ENCODE data around the gene NAV2. TPM values are rescaled to one million over a fixed set of nuclear protein-coding genes. Genes with fewer than 3 reads are reported as not detected.

Gene NAV2
- total and polyA plus RNA-seq, 2 donors (not counting 1 experiment from before 2014, with no cell fraction given), result 8.1 to 14.0 TPM

- Histone ChIP-seq H3K27me3 (ENCODE audit: control insufficient read depth, insufficient read depth, low read length) (no peaks in the 10 kb centered on the region), H3K27ac (ENCODE audit: insufficient read depth, low read length) (no peak overlapping the region), H3K36me3 (ENCODE audit: control insufficient read depth, insufficient read depth, low read length) (peaks cover 5% of the 10 kb centered on the region), H2AFZ (ENCODE audit: low read length) (no peak overlapping the region), H3K9me3 (ENCODE audit: control insufficient read depth, insufficient read depth, low read depth, low read length) (no peaks in the 10 kb centered on the region), H3K9ac (ENCODE audit: insufficient read depth, low read length) (no peak overlapping the region), H4K20me1 (ENCODE audit: control insufficient read depth, extremely low read depth, insufficient read depth, low read length) (no peaks in the 10 kb centered on the region), H3K79me2 (ENCODE audit: control insufficient read depth, insufficient read depth, low read length) (no peaks in the 10 kb centered on the region), H3K4me1 (ENCODE audit: control insufficient read depth, extremely low read depth, insufficient read depth, low read length) (no peaks in the 10 kb centered on the region), H3K4me2 (ENCODE audit: extremely low read depth, insufficient read depth, low read length) (no peak overlapping the region), H3K4me3 (replicated peaks in 1 of 4; ENCODE audit: control extremely low read depth in 1 of 4, insufficient read depth in 1 of 4, low read depth in 3 of 4, low read length in 4 of 4) (no peak overlapping the region)
- DNase-seq (ENCODE audit: low read depth in 2 of 2), result no peak
- TF ChIP-seq, protein P1, sequence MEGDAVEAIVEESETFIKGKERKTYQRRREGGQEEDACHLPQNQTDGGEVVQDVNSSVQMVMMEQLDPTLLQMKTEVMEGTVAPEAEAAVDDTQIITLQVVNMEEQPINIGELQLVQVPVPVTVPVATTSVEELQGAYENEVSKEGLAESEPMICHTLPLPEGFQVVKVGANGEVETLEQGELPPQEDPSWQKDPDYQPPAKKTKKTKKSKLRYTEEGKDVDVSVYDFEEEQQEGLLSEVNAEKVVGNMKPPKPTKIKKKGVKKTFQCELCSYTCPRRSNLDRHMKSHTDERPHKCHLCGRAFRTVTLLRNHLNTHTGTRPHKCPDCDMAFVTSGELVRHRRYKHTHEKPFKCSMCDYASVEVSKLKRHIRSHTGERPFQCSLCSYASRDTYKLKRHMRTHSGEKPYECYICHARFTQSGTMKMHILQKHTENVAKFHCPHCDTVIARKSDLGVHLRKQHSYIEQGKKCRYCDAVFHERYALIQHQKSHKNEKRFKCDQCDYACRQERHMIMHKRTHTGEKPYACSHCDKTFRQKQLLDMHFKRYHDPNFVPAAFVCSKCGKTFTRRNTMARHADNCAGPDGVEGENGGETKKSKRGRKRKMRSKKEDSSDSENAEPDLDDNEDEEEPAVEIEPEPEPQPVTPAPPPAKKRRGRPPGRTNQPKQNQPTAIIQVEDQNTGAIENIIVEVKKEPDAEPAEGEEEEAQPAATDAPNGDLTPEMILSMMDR (conservative IDR thresholded peaks at IDR 0.05 in 1 of 2, IDR thresholded peaks at IDR 0.05 in 1 of 2; ENCODE audit: low read depth in 1 of 2, low read length in 2 of 2), result no peak
- no peak for TF ChIP-seq EZH2 (IDR thresholded peaks at IDR 0.05; ENCODE audit: low read length, missing control alignments)
Observed at GRCh38 chr11:20065406-20065805, 352.8 kb downstream of the NAV2 start.

- Histone ChIP-seq H3K27me3 (ENCODE audit: control insufficient read depth, insufficient read depth, low read length) (no peaks in the 10 kb centered on the region), H4K20me1 (ENCODE audit: control insufficient read depth, extremely low read depth, insufficient read depth, low read length) (no peaks in the 10 kb centered on the region), H2AFZ (ENCODE audit: low read length) (no peak overlapping the region), H3K9me3 (ENCODE audit: control insufficient read depth, insufficient read depth, low read depth, low read length) (no peaks in the 10 kb centered on the region), H3K4me2 (ENCODE audit: extremely low read depth, insufficient read depth, low read length) (no peak overlapping the region), H3K79me2 (ENCODE audit: control insufficient read depth, insufficient read depth, low read length) (no peaks in the 10 kb centered on the region), H3K36me3 (ENCODE audit: control insufficient read depth, insufficient read depth, low read length) (peaks cover 5% of the 10 kb centered on the region), H3K9ac (ENCODE audit: insufficient read depth, low read length) (no peak overlapping the region), H3K4me3 (replicated peaks in 1 of 4; ENCODE audit: control extremely low read depth in 1 of 4, insufficient read depth in 1 of 4, low read depth in 3 of 4, low read length in 4 of 4) (no peak overlapping the region), H3K4me1 (ENCODE audit: control insufficient read depth, extremely low read depth, insufficient read depth, low read length) (no peaks in the 10 kb centered on the region), H3K27ac (ENCODE audit: insufficient read depth, low read length) (no peak overlapping the region)
- TF ChIP-seq EZH2 (IDR thresholded peaks at IDR 0.05; ENCODE audit: low read length, missing control alignments), result no peak
- TF ChIP-seq, protein P1 (conservative IDR thresholded peaks at IDR 0.05 in 1 of 2, IDR thresholded peaks at IDR 0.05 in 1 of 2; ENCODE audit: low read depth in 1 of 2, low read length in 2 of 2), result no peak
- no peak for DNase-seq (ENCODE audit: low read depth in 2 of 2)
Observed at GRCh38 chr11:20066013-20066782, 353.6 kb downstream of the NAV2 start.

- H3K27me3 ChIP-seq (ENCODE audit: control insufficient read depth, insufficient read depth, low read length), result no peaks in the 10 kb centered on the region
- DNase-seq (ENCODE audit: low read depth in 2 of 2), result no peak
- H3K27ac ChIP-seq (ENCODE audit: insufficient read depth, low read length), result no peak overlapping the region
- H3K4me1 ChIP-seq (ENCODE audit: control insufficient read depth, extremely low read depth, insufficient read depth, low read length), result no peaks in the 10 kb centered on the region
- no peaks in the 10 kb centered on the region for H3K79me2 ChIP-seq (ENCODE audit: control insufficient read depth, insufficient read depth, low read length)
- no peaks in the 10 kb centered on the region for H4K20me1 ChIP-seq (ENCODE audit: control insufficient read depth, extremely low read depth, insufficient read depth, low read length)
- no peak overlapping the region for H3K4me2 ChIP-seq (ENCODE audit: extremely low read depth, insufficient read depth, low read length)
- H3K9me3 ChIP-seq (ENCODE audit: control insufficient read depth, insufficient read depth, low read depth, low read length), result no peaks in the 10 kb centered on the region
- H3K36me3 ChIP-seq (ENCODE audit: control insufficient read depth, insufficient read depth, low read length), result peaks cover 5% of the 10 kb centered on the region
- H2AFZ ChIP-seq (ENCODE audit: low read length), result no peak overlapping the region
- no peak overlapping the region for H3K4me3 ChIP-seq (replicated peaks in 1 of 4; ENCODE audit: control extremely low read depth in 1 of 4, insufficient read depth in 1 of 4, low read depth in 3 of 4, low read length in 4 of 4)
- no peak overlapping the region for H3K9ac ChIP-seq (ENCODE audit: insufficient read depth, low read length)
- TF ChIP-seq EZH2 (IDR thresholded peaks at IDR 0.05; ENCODE audit: low read length, missing control alignments), result no peak
- TF ChIP-seq, protein P1 (conservative IDR thresholded peaks at IDR 0.05 in 1 of 2, IDR thresholded peaks at IDR 0.05 in 1 of 2; ENCODE audit: low read depth in 1 of 2, low read length in 2 of 2), result no peak
Observed at GRCh38 chr11:20066783-20067156, 354.1 kb downstream of the NAV2 start.
